HG03457 (cell line): ENCODE results near the gene DISC1.
"Not testable (repeated sequence)": the region's sequence is repeated elsewhere in the genome, so short reads cannot be mapped to it uniquely, and the experiment has no call there.

ENCODE experiments used
- ATAC-seq: cut with Tn5 transposase; IDR thresholded peaks from one replicate; pipeline ENCODE4 v1.9.1; 2021; ENCODE audit warnings: moderate number of reproducible peaks; ENCODE audit not compliant: unreplicated experiment

DISC1 gene

GRCh38 chr1:231634323-231635013, 7.9 kb downstream of the DISC1 start:
- no peak for ATAC-seq

GRCh38 chr1:231636157-231636556, 9.6 kb downstream of the DISC1 start:
- no peak for ATAC-seq

- not testable (repeated sequence) for ATAC-seq
Observed at GRCh38 chr1:231636922-231637321, 10.3 kb downstream of the DISC1 start.

- ATAC-seq = no peak
Observed at GRCh38 chr1:231638647-231639046, 12.1 kb downstream of the DISC1 start.

GRCh38 chr1:231639819-231640218, 13.2 kb downstream of the DISC1 start:
- ATAC-seq = no peak

GRCh38 chr1:231641444-231641843, 14.9 kb downstream of the DISC1 start:
- not testable (repeated sequence) for ATAC-seq

- not testable (repeated sequence) for ATAC-seq
Observed at GRCh38 chr1:231642061-231642460, 15.5 kb downstream of the DISC1 start.

GRCh38 chr1:231642618-231643017, 16.0 kb downstream of the DISC1 start:
- no peak for ATAC-seq

GRCh38 chr1:231643071-231643934, 16.7 kb downstream of the DISC1 start:
- no peak for ATAC-seq

- no peak for ATAC-seq
Observed at GRCh38 chr1:231643935-231644237, 17.3 kb downstream of the DISC1 start.

GRCh38 chr1:231645634-231646033, 19.0 kb downstream of the DISC1 start:
- not testable (repeated sequence) for ATAC-seq

GRCh38 chr1:231646165-231646564, 19.6 kb downstream of the DISC1 start:
- not testable (repeated sequence) for ATAC-seq

GRCh38 chr1:231651621-231652260, 25.2 kb downstream of the DISC1 start:
- not testable (repeated sequence) for ATAC-seq

GRCh38 chr1:231653632-231654031, 27.0 kb downstream of the DISC1 start:
- ATAC-seq = no peak

GRCh38 chr1:231656741-231657140, 30.2 kb downstream of the DISC1 start:
- no peak for ATAC-seq

GRCh38 chr1:231658223-231658622, 31.6 kb downstream of the DISC1 start:
- ATAC-seq = not testable (repeated sequence)

GRCh38 chr1:231660198-231660597, 33.6 kb downstream of the DISC1 start:
- ATAC-seq = no peak

GRCh38 chr1:231663211-231663792, 36.7 kb downstream of the DISC1 start:
- ATAC-seq = no peak

GRCh38 chr1:231665101-231665500, 38.5 kb downstream of the DISC1 start:
- no peak for ATAC-seq

GRCh38 chr1:231665726-231666125, 39.1 kb downstream of the DISC1 start:
- no peak for ATAC-seq

- ATAC-seq = no peak
Observed at GRCh38 chr1:231666220-231666936, 39.8 kb downstream of the DISC1 start.
